Fibroblast of lung (primary cell): Measurements from ENCODE around the gene RYR2.

ENCODE experiments used
- EZH2 ChIP-seq: IDR thresholded peaks from 2 replicates; pipeline ENCODE4 v1.5.1; 2012; ENCODE audit warnings: low read length, control low read depth, mild to moderate bottlenecking; ENCODE audit errors: missing control alignments
- TF ChIP-seq, protein P1 (sequence below), 2 donors: IDR thresholded peaks in 1 of 2; conservative IDR thresholded peaks in 1 of 2; 1 replicate in 1 of 2; 2 replicates in 1 of 2; pipeline ENCODE4 v1.5.1; 2011 to 2012; ENCODE audit warnings: low read length in 2 of 2, control low read depth in 1 of 2, inconsistent platforms in 1 of 2, low read depth in 1 of 2, mild to moderate bottlenecking in 1 of 2

DNA sequence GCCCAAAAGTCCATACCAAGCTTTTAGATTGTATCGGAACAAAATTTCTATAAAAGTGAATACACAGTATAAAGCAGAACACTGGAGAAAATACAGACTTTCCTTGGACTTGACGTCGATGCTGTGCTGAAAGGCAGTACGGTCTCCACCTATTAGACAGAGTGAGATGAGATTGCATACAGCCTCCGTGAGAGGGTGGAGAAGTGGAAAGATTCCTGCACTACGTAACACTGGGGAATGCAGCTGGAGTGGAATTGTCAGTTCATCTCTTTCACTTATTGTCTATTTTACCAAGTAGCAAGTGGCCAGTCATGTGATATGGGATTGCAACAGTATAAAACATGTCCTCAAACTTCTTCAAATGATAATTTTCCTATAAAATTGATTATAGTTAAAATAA is 639.2 kb downstream of the RYR2 start:
- TF ChIP-seq, protein P1, sequence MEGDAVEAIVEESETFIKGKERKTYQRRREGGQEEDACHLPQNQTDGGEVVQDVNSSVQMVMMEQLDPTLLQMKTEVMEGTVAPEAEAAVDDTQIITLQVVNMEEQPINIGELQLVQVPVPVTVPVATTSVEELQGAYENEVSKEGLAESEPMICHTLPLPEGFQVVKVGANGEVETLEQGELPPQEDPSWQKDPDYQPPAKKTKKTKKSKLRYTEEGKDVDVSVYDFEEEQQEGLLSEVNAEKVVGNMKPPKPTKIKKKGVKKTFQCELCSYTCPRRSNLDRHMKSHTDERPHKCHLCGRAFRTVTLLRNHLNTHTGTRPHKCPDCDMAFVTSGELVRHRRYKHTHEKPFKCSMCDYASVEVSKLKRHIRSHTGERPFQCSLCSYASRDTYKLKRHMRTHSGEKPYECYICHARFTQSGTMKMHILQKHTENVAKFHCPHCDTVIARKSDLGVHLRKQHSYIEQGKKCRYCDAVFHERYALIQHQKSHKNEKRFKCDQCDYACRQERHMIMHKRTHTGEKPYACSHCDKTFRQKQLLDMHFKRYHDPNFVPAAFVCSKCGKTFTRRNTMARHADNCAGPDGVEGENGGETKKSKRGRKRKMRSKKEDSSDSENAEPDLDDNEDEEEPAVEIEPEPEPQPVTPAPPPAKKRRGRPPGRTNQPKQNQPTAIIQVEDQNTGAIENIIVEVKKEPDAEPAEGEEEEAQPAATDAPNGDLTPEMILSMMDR (conservative IDR thresholded peaks at IDR 0.05 in 1 of 2, IDR thresholded peaks at IDR 0.05 in 1 of 2; ENCODE audit: low read depth in 1 of 2, low read length in 2 of 2) = no peak
- TF ChIP-seq EZH2 = no peak
